Retinal pigment epithelial cell (primary cell): ENCODE data around the gene SYNGAP1.
A peak's percentile ranks its signal among the peaks of the same experiment; 100 is the strongest.

Experiments
- DNase-seq: peaks from one replicate; pipeline ENCODE4 v3.0.0-alpha.2; 2010; ENCODE audit warnings: low read depth
- H3K4me3 ChIP-seq: 2 replicates; pipeline ENCODE4 v1.5.1; 2011; ENCODE audit warnings: mild to moderate bottlenecking, low read length, control low read depth, moderate library complexity
- CTCF ChIP-seq: conservative IDR thresholded peaks from 2 replicates; pipeline ENCODE4 v1.5.1; 2011; ENCODE audit warnings: low read depth, low read length, control low read depth, inconsistent platforms

Gene SYNGAP1

GRCh38 chr6:33443619-33444504 lies 24.0 kb downstream of the SYNGAP1 start:
- no peak overlapping the region for H3K4me3 ChIP-seq
- DNase-seq = peak; percentile 97
- TF ChIP-seq CTCF = no peak

- no peak overlapping the region for H3K4me3 ChIP-seq
- DNase-seq = no peak
- TF ChIP-seq CTCF = no peak
Measured at GRCh38 chr6:33445119-33445603, 25.3 kb downstream of the SYNGAP1 start.

GRCh38 chr6:33446356-33446755 lies 26.5 kb downstream of the SYNGAP1 start:
- H3K4me3 ChIP-seq = no peak overlapping the region
- no peak for TF ChIP-seq CTCF
- DNase-seq = no peak

- TF ChIP-seq CTCF = no peak
- no peak for DNase-seq
- H3K4me3 ChIP-seq = no peak overlapping the region
Measured at GRCh38 chr6:33450434-33450833, 30.6 kb downstream of the SYNGAP1 start.

- no peak overlapping the region for H3K4me3 ChIP-seq
- no peak for DNase-seq
- no peak for TF ChIP-seq CTCF
Measured at GRCh38 chr6:33451606-33452005, 31.7 kb downstream of the SYNGAP1 start.

- no peak for TF ChIP-seq CTCF
- no peak for DNase-seq
- no peak overlapping the region for H3K4me3 ChIP-seq
Measured at GRCh38 chr6:33452496-33452895, 32.6 kb downstream of the SYNGAP1 start.
